Measurements from ENCODE around the gene EID1.

DNA sequence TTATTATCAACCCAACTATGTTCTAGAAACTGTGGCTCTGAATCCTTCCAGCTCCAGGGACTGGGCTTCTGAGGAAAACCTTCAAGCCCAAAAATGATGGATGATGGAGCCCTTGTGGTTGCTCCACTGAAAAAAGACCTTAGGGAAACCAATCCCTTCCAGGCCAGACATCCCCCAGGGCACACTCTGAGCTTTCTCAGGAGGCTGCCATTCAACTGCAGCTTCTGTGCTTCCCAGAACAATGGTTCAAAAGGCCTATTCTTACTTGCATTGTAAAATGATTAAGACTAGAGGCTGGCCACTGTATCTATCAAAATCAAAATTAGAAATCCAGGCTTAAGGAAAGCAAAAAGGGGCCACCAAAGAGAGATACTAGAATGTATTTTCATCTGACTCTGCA lies 27.3 kb downstream of the EID1 start:
- TF ChIP-seq, protein P1, sequence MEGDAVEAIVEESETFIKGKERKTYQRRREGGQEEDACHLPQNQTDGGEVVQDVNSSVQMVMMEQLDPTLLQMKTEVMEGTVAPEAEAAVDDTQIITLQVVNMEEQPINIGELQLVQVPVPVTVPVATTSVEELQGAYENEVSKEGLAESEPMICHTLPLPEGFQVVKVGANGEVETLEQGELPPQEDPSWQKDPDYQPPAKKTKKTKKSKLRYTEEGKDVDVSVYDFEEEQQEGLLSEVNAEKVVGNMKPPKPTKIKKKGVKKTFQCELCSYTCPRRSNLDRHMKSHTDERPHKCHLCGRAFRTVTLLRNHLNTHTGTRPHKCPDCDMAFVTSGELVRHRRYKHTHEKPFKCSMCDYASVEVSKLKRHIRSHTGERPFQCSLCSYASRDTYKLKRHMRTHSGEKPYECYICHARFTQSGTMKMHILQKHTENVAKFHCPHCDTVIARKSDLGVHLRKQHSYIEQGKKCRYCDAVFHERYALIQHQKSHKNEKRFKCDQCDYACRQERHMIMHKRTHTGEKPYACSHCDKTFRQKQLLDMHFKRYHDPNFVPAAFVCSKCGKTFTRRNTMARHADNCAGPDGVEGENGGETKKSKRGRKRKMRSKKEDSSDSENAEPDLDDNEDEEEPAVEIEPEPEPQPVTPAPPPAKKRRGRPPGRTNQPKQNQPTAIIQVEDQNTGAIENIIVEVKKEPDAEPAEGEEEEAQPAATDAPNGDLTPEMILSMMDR (IDR thresholded peaks at IDR 0.05 in 4 of 5, conservative IDR thresholded peaks at IDR 0.05 in 1 of 5): no peak
- no peak for TF ChIP-seq POLR2A (IDR thresholded peaks at IDR 0.05)
